K562 (cell line): Measurements from ENCODE around the gene LMBRD1. TPM values are rescaled to one million over a fixed set of nuclear protein-coding genes. Genes with fewer than 3 reads are reported as not detected.

ENCODE experiments used
- ATAC-seq: fragments of 200-7000 bp; cut with Tn5 transposase; 3 replicates; pipeline ENCODE4 v1.9.1; 2020; ENCODE audit warnings: moderate library complexity
- BruUV-seq: library from RNA; stranded (reverse); fragments of 400-500 nt; replicated peaks from 2 replicates; lab custom pipeline; 2021; lab: Mats Ljungman, UMichigan
- CTCF ChIA-PET: fragments of 300-600 bp; formaldehyde crosslinking; extraction: SDS; loops from one replicate; lab custom pipeline; 2021; ENCODE audit warnings: low intra/inter-chr PET ratio; lab: Yijun Ruan, JAX
- POLR2A ChIA-PET: fragments of 300-600, 350-650 bp; sonication (Branson Sonifier 250); formaldehyde crosslinking; extraction: SDS; loops from one replicate; lab custom pipeline; 2021; ENCODE audit warnings: antibody characterized with exemption, inconsistent platforms; lab: Yijun Ruan, JAX
- DNase-seq, 4 experiments: peaks; one replicate each; pipeline versions ENCODE4 v3.0.0 to v3.0.0-alpha.2; 2011 to 2018; ENCODE audit warnings: low spot score in 3 of 4, mixed read lengths in 3 of 4; ENCODE audit errors: extremely low read depth in 1 of 4
- FAIRE-seq: peaks from 2 replicates; lab custom pipeline; 2011; peaks lifted over from hg19 to GRCh38; lab: Jason Lieb, UNC
- H2AFZ ChIP-seq: 2 replicates; pipeline ENCODE4 v1.6.0; 2011; ENCODE audit warnings: low read depth, low read length, control low read depth, inconsistent platforms
- H3K27ac ChIP-seq: fragments of 200-600 bp; 3 replicates; pipeline ENCODE4 v1.8.0; 2011; ENCODE audit warnings: low read depth, mild to moderate bottlenecking, control low read depth, inconsistent platforms, low read length, moderate library complexity, mixed read lengths; ENCODE audit errors: extremely low read depth
- H3K27me3 ChIP-seq, 2 experiments: fragments of 300-600 bp in 1 of 2; 2 replicates in 1 of 2; 3 replicates in 1 of 2; pipeline versions ENCODE4 v1.6.0 to v1.8.0; 2011; ENCODE audit warnings: inconsistent platforms in 2 of 2, low read length in 2 of 2, mild to moderate bottlenecking in 1 of 2, mixed read lengths in 1 of 2, moderate library complexity in 1 of 2; ENCODE audit not compliant: control insufficient read depth in 2 of 2, insufficient read depth in 2 of 2
- H3K36me3 ChIP-seq: fragments of 300-600 bp; 3 replicates; pipeline ENCODE4 v1.8.0; 2011; ENCODE audit warnings: mild to moderate bottlenecking, low read length, inconsistent platforms; ENCODE audit not compliant: control insufficient read depth, insufficient read depth
- H3K4me1 ChIP-seq, 2 experiments: fragments of 200-600 bp in 1 of 2; replicated peaks in 1 of 2; 2 replicates in 1 of 2; 3 replicates in 1 of 2; pipeline versions ENCODE4 v1.5.1 to v1.8.0; 2011; ENCODE audit warnings: inconsistent platforms in 2 of 2, low read length in 2 of 2, mild to moderate bottlenecking in 1 of 2, mixed read lengths in 1 of 2, moderate library complexity in 1 of 2; ENCODE audit not compliant: control insufficient read depth in 2 of 2, insufficient read depth in 2 of 2
- H3K4me2 ChIP-seq: 2 replicates; pipeline ENCODE4 v1.6.1; 2011; ENCODE audit warnings: low read length, control low read depth, inconsistent platforms, mixed read lengths; ENCODE audit not compliant: insufficient read depth
- H3K4me3 ChIP-seq: fragments of 200-600 bp; sonication (generic), shearing (Covaris generic); 2 replicates; pipeline ENCODE4 v1.5.1; 2016; ENCODE audit warnings: control low read depth, inconsistent platforms
- H3K79me2 ChIP-seq: fragments of 200-600 bp; 3 replicates; pipeline ENCODE4 v1.8.0; 2011; ENCODE audit warnings: low read length, inconsistent platforms; ENCODE audit not compliant: control insufficient read depth, insufficient read depth
- H3K9ac ChIP-seq, 2 experiments: 2 replicates each; pipeline versions ENCODE4 v1.6.0 to v1.6.1; 2011; ENCODE audit warnings: low read depth in 2 of 2, low read length in 2 of 2, control low read depth in 1 of 2, inconsistent platforms in 1 of 2, mild to moderate bottlenecking in 1 of 2, mixed read lengths in 1 of 2; ENCODE audit not compliant: insufficient read depth in 1 of 2
- H3K9me1 ChIP-seq: one replicate; pipeline ENCODE4 v1.6.0; 2011; ENCODE audit warnings: inconsistent platforms, mild to moderate bottlenecking, low read length, moderate library complexity; ENCODE audit not compliant: control insufficient read depth, insufficient read depth
- H3K9me3 ChIP-seq: replicated peaks from 2 replicates; pipeline ENCODE4 v1.5.1; 2011; ENCODE audit warnings: low read depth, low read length, inconsistent platforms; ENCODE audit not compliant: control insufficient read depth, insufficient read depth
- H4K20me1 ChIP-seq: replicated peaks from 2 replicates; pipeline ENCODE4 v1.6.1; 2011; ENCODE audit warnings: low read length, inconsistent platforms, mixed read lengths; ENCODE audit not compliant: control insufficient read depth, insufficient read depth
- SRF ChIP-seq, 2 experiments: fragments of 250-450, 450-650 bp in 1 of 2; sonication (Bioruptor Pico) in 1 of 2; sonication (generic) in 1 of 2; formaldehyde crosslinking; IDR thresholded peaks; 2 replicates each; pipeline versions ENCODE4 v1.5.0 to v1.5.1; 2020 to 2022; ENCODE audit warnings: mild to moderate bottlenecking in 1 of 2, missing genetic modification reagents in 1 of 2
- ZNF224 ChIP-seq: sonication (generic); formaldehyde crosslinking; IDR thresholded peaks from 2 replicates; pipeline ENCODE4 v1.8.0; 2022; ENCODE audit warnings: mild to moderate bottlenecking, missing genetic modification reagents
- ZNF384 ChIP-seq: IDR thresholded peaks from 2 replicates; pipeline ENCODE4 v1.6.1; 2012; ENCODE audit warnings: low read depth, low read length, improper control_type of control experiment
- WGBS: fragments of 100-300 bp; shearing (Covaris generic); methylation state at CpG from one replicate; pipeline ENCODE4 v1.1.6; 2016; ENCODE audit warnings: low coverage, mixed read lengths; ENCODE audit not compliant: insufficient coverage; ENCODE audit errors: missing lambda C conversion rate; 5-methylcytosine and 5-hydroxymethylcytosine counted together
- in situ Hi-C: fragments of 300-500 bp; cut with MboI; formaldehyde crosslinking; loops from 4 replicates; pipeline ENCODE4 v1.15.0; 2018; ENCODE audit warnings: inconsistent platforms, mixed read lengths
- intact Hi-C: fragments of 100-400 bp; cut with micrococcal nuclease; formaldehyde crosslinking; loops from 2 replicates; pipeline ENCODE4 v1.14.2; 2022
- polyA plus RNA-seq, 8 experiments: library from polyadenylated mRNA; depleted of rRNA in 4 of 8; stranded (reverse) in 5 of 8; unstranded in 3 of 8; fragments of >200 nt; fragmentation: Nextera tagmentation in 2 of 8; fragmentation: Illumina TruSeq in 1 of 8; extraction: Ambion mirVana in 2 of 8; extraction: Trizol in 1 of 8; gene quantifications; 2 replicates each; pipeline versions ENCODE4 v1.2.1 to v1.2.3, GENCODE V29; 2011 to 2014; ENCODE audit warnings: inconsistent platforms in 1 of 8, missing spikeins in 1 of 8
- total RNA-seq, 7 experiments: library from RNA; depleted of rRNA in 6 of 7; stranded (reverse); fragments of >200 nt in 6 of 7; fragmentation: Illumina TruSeq in 2 of 7; extraction: Trizol in 2 of 7; gene quantifications; 2 replicates each; pipeline versions ENCODE4 v1.2.1 to v1.2.3, GENCODE V29; 2011 to 2021; ENCODE audit warnings: low replicate concordance in 1 of 7

Gene LMBRD1
- total and polyA plus RNA-seq, 9 of the 15 experiments (the other 6 are each of a cell fraction or from before 2014, with no cell fraction given), result 14.0 to 85.2 (median 26.5) TPM

GRCh38 chr6:69650703-69651102 is 146.1 kb downstream of the LMBRD1 start:
- Histone ChIP-seq H3K36me3 (no peaks in the 10 kb centered on the region), H3K9ac (no peak overlapping the region), H3K9me1 (no peaks in the 10 kb centered on the region), H3K4me3 (no peak overlapping the region), H3K27ac (no peak overlapping the region), H4K20me1 (no peaks in the 10 kb centered on the region), H3K4me1 (no peaks in the 10 kb centered on the region), H3K9me3 (no peaks in the 10 kb centered on the region), H3K27me3 (no peaks in the 10 kb centered on the region), H3K79me2 (no peaks in the 10 kb centered on the region), H2AFZ (no peak overlapping the region), H3K4me2 (no peak overlapping the region)
- intact Hi-C loops, result no loop called here
- no peak for ATAC-seq
- BruUV-seq, result no TSS peak
- no peak for DNase-seq
- in situ Hi-C loops, result no loop called here
- FAIRE-seq, result no peak
- TF ChIP-seq ZNF384 (no peak), SRF (CRISPR knock-in tag; IDR thresholded peaks at IDR 0.05) (peak in 1 of 2 experiments; percentile 73; a peak in 2 of 4 replicates)
- CTCF ChIA-PET, result no interaction called here
- POLR2A ChIA-PET, result no interaction called here

- Histone ChIP-seq H2AFZ (no peak overlapping the region), H3K4me1 (no peaks in the 10 kb centered on the region), H3K27me3 (no peaks in the 10 kb centered on the region), H3K27ac (no peak overlapping the region), H3K36me3 (no peaks in the 10 kb centered on the region), H3K79me2 (no peaks in the 10 kb centered on the region), H3K9me3 (no peaks in the 10 kb centered on the region), H3K4me2 (no peak overlapping the region), H4K20me1 (no peaks in the 10 kb centered on the region), H3K4me3 (no peak overlapping the region), H3K9me1 (no peaks in the 10 kb centered on the region), H3K9ac (no peak overlapping the region)
- ATAC-seq (no peak), DNase-seq (no peak), FAIRE-seq (no peak)
- ChIA-PET CTCF (no interaction called here), POLR2A (no interaction called here)
- 0% methylated on average over 2 of the region's 2 CpGs for WGBS
- in situ Hi-C loops (no loop called here), intact Hi-C loops (no loop called here)
- no TSS peak for BruUV-seq
- no peak for TF ChIP-seq ZNF224
Measured at GRCh38 chr6:69647726-69648125, 149.1 kb downstream of the LMBRD1 start.
